IPS DF 6.9 (cell line): ENCODE measurements around the gene RAB20.
"Not testable (repeated sequence)": the region's sequence is repeated elsewhere in the genome, so short reads cannot be mapped to it uniquely, and the experiment has no call there.

Source experiments
- DNase-seq: peaks from one replicate; pipeline ENCODE4 v3.0.0-alpha.2; 2013; ENCODE audit warnings: low read depth, low spot score
- H3K27ac ChIP-seq: one replicate; pipeline ENCODE4 v1.5.1; 2013; ENCODE audit warnings: low read length, control low read depth
- H3K27me3 ChIP-seq: 2 replicates; pipeline ENCODE4 v1.6.1; 2013; ENCODE audit warnings: mild to moderate bottlenecking, low read length; ENCODE audit not compliant: control insufficient read depth, insufficient read depth
- H3K36me3 ChIP-seq: 2 replicates; pipeline ENCODE4 v1.6.1; 2013; ENCODE audit warnings: low read length; ENCODE audit not compliant: control insufficient read depth, insufficient read depth
- H3K4me1 ChIP-seq: 2 replicates; pipeline ENCODE4 v1.6.1; 2013; ENCODE audit warnings: low read length; ENCODE audit not compliant: control insufficient read depth, insufficient read depth
- H3K4me3 ChIP-seq: 2 replicates; pipeline ENCODE4 v1.5.1; 2013; ENCODE audit warnings: mild to moderate bottlenecking, low read length
- H3K9me3 ChIP-seq: 2 replicates; pipeline ENCODE4 v1.6.1; 2013; ENCODE audit warnings: low read length, inconsistent platforms; ENCODE audit not compliant: control insufficient read depth, insufficient read depth
- WGBS: extraction: QIAGEN DNeasy Blood & Tissue Kit; methylation state at CpG from one replicate; pipeline ENCODE4 v1.1.7; 2013; ENCODE audit warnings: mixed read lengths, missing lambda C conversion rate; ENCODE audit not compliant: insufficient read length, insufficient coverage; 5-methylcytosine and 5-hydroxymethylcytosine counted together

The RAB20 gene

GRCh38 chr13:110575322-110576069, 14.0 kb upstream of the RAB20 start:
- DNase-seq: no peak
- no peaks in the 10 kb centered on the region for H3K9me3 ChIP-seq
- no peaks in the 10 kb centered on the region for H3K27me3 ChIP-seq
- H3K27ac ChIP-seq: no peak overlapping the region
- no peak overlapping the region for H3K4me3 ChIP-seq
- H3K36me3 ChIP-seq: no peaks in the 10 kb centered on the region
- WGBS: no CpG with 5 or more reads among the region's 15 CpGs
- H3K4me1 ChIP-seq: peaks cover 2% of the 10 kb centered on the region; the same call in 1 of the 2 replicates

GRCh38 chr13:110574161-110574560, 12.6 kb upstream of the RAB20 start:
- no CpG with 5 or more reads among the region's 9 CpGs for WGBS
- no peaks in the 10 kb centered on the region for H3K27me3 ChIP-seq
- DNase-seq: no peak
- no peak overlapping the region for H3K4me3 ChIP-seq
- no peaks in the 10 kb centered on the region for H3K36me3 ChIP-seq
- no peak overlapping the region for H3K27ac ChIP-seq
- H3K9me3 ChIP-seq: no peaks in the 10 kb centered on the region
- peaks cover 2% of the 10 kb centered on the region; the same call in 1 of the 2 replicates for H3K4me1 ChIP-seq

GRCh38 chr13:110572778-110573118, 11.2 kb upstream of the RAB20 start:
- Histone ChIP-seq H3K36me3 (no peaks in the 10 kb centered on the region), H3K27ac (no peak overlapping the region), H3K4me3 (no peak overlapping the region), H3K4me1 (peaks cover 2% of the 10 kb centered on the region; the same call in 1 of the 2 replicates), H3K9me3 (no peaks in the 10 kb centered on the region), H3K27me3 (no peaks in the 10 kb centered on the region)
- no peak for DNase-seq
- WGBS: no CpG with 5 or more reads among the region's 2 CpGs

GRCh38 chr13:110571896-110572777, 10.6 kb upstream of the RAB20 start:
- Histone ChIP-seq H3K4me1 (peaks cover 2% of the 10 kb centered on the region; the same call in 1 of the 2 replicates), H3K27ac (no peak overlapping the region), H3K36me3 (no peaks in the 10 kb centered on the region), H3K9me3 (no peaks in the 10 kb centered on the region), H3K4me3 (no peak overlapping the region), H3K27me3 (no peaks in the 10 kb centered on the region)
- no CpG with 5 or more reads among the region's 20 CpGs for WGBS
- no peak for DNase-seq

GRCh38 chr13:110570886-110571285, 9.4 kb upstream of the RAB20 start:
- Histone ChIP-seq H3K36me3 (no peaks in the 10 kb centered on the region), H3K4me1 (peaks cover 2% of the 10 kb centered on the region; the same call in 1 of the 2 replicates), H3K27me3 (no peaks in the 10 kb centered on the region), H3K27ac (no peak overlapping the region), H3K9me3 (no peaks in the 10 kb centered on the region), H3K4me3 (no peak overlapping the region)
- no peak for DNase-seq
- WGBS: no CpG with 5 or more reads among the region's 10 CpGs

- not testable (repeated sequence) for H3K27ac ChIP-seq, H3K9me3 ChIP-seq, H3K36me3 ChIP-seq, H3K27me3 ChIP-seq, H3K4me1 ChIP-seq, DNase-seq, H3K4me3 ChIP-seq
- no CpG with 5 or more reads among the region's 7 CpGs for WGBS
Measured at GRCh38 chr13:110569962-110570361, 8.4 kb upstream of the RAB20 start.

GRCh38 chr13:110568612-110569011, 7.1 kb upstream of the RAB20 start:
- Histone ChIP-seq H3K4me1 (no peaks in the 10 kb centered on the region), H3K9me3 (no peaks in the 10 kb centered on the region), H3K27ac (no peak overlapping the region), H3K27me3 (no peaks in the 10 kb centered on the region), H3K4me3 (no peak overlapping the region), H3K36me3 (no peaks in the 10 kb centered on the region)
- DNase-seq: no peak
- WGBS: no CpG with 5 or more reads among the region's 3 CpGs

- Histone ChIP-seq H3K27me3 (no peaks in the 10 kb centered on the region), H3K27ac (no peak overlapping the region), H3K4me1 (0 out of 2 replicates have a peak, but pooled peaks cover 1% of the 10 kb centered on the region), H3K36me3 (no peaks in the 10 kb centered on the region), H3K9me3 (no peaks in the 10 kb centered on the region), H3K4me3 (no peak overlapping the region)
- no CpG with 5 or more reads among the region's 9 CpGs for whole genome bisulfite sequencing
- DNase-seq: no peak
Measured at GRCh38 chr13:110566171-110566570, 4.6 kb upstream of the RAB20 start.

- Histone ChIP-seq H3K4me1 (0 out of 2 replicates have a peak, but pooled peaks cover 1% of the 10 kb centered on the region), H3K27me3 (no peaks in the 10 kb centered on the region), H3K4me3 (no peak overlapping the region), H3K27ac (no peak overlapping the region), H3K36me3 (no peaks in the 10 kb centered on the region), H3K9me3 (no peaks in the 10 kb centered on the region)
- DNase-seq: no peak
- whole genome bisulfite sequencing: no CpG with 5 or more reads among the region's 2 CpGs
Measured at GRCh38 chr13:110565296-110565695, 3.8 kb upstream of the RAB20 start.

- peaks cover 4% of the 10 kb centered on the region; the same call in 1 of the 2 replicates for H3K4me1 ChIP-seq
- H3K27me3 ChIP-seq: no peaks in the 10 kb centered on the region
- H3K27ac ChIP-seq: no peak overlapping the region
- no CpG with 5 or more reads among the region's 3 CpGs for whole genome bisulfite sequencing
- H3K9me3 ChIP-seq: no peaks in the 10 kb centered on the region
- no peak overlapping the region for H3K4me3 ChIP-seq
- H3K36me3 ChIP-seq: no peaks in the 10 kb centered on the region
- DNase-seq: no peak
Measured at GRCh38 chr13:110564472-110564985, 3.0 kb upstream of the RAB20 start.
